ENCODE results near the gene OBSCN.

The OBSCN gene

GRCh38 chr1:228416217-228416933 lies 208.5 kb downstream of the OBSCN start, which contains the start of gene TRIM17:
TRIM17 (minus strand) TSS chr1:228416861; CDS start chr1:228415072, 1,789 bp downstream.
- Histone ChIP-seq H3K4me3 (ENCODE audit: low read length, poor library complexity, severe bottlenecking) (no peak within 1 kb of the TSS), H3K27me3 (ENCODE audit: insufficient read depth, low read length, poor library complexity, severe bottlenecking) (no peaks in the 10 kb centered on the region), H4K20me1 (ENCODE audit: insufficient read depth, low read length, poor library complexity, severe bottlenecking) (no peaks in the 10 kb centered on the region), H3K9me2 (replicated peaks; ENCODE audit: low read depth, low read length) (no peaks in the 10 kb centered on the region), H3K36me3 (ENCODE audit: insufficient read depth, low read length) (no peaks in the 10 kb centered on the region), H2AFZ (ENCODE audit: low read length) (no peak within 1 kb of the TSS), H3K9me3 (ENCODE audit: insufficient read depth, low read depth, low read length) (no peaks in the 10 kb centered on the region), H3K4me1 (ENCODE audit: insufficient read depth, low read length, poor library complexity, severe bottlenecking) (no peaks in the 10 kb centered on the region), H3K79me2 (ENCODE audit: insufficient read depth, low read length) (no peaks in the 10 kb centered on the region), H3K9ac (ENCODE audit: low read depth, low read length, poor library complexity, severe bottlenecking) (no peak within 1 kb of the TSS), H3F3A (ENCODE audit: low read depth) (no peaks in the 10 kb centered on the region), H3K4me2 (ENCODE audit: low read depth, low read length, poor library complexity, severe bottlenecking) (no peak within 1 kb of the TSS)
- TF ChIP-seq CTCF (conservative IDR thresholded peaks at IDR 0.05; ENCODE audit: low read length): no peak
- no peak for TF ChIP-seq EZH2phosphoT487 (IDR thresholded peaks at IDR 0.05; ENCODE audit: borderline replicate concordance)

- no peaks in the 10 kb centered on the region for H3K9me3 ChIP-seq (ENCODE audit: insufficient read depth, low read depth, low read length)
- no peak for TF ChIP-seq CTCF (conservative IDR thresholded peaks at IDR 0.05; ENCODE audit: low read length)
- TF ChIP-seq EZH2phosphoT487 (IDR thresholded peaks at IDR 0.05; ENCODE audit: borderline replicate concordance): no peak
- no peaks in the 10 kb centered on the region for H3K9me2 ChIP-seq (replicated peaks; ENCODE audit: low read depth, low read length)
- no peaks in the 10 kb centered on the region for H3K27me3 ChIP-seq (ENCODE audit: insufficient read depth, low read length, poor library complexity, severe bottlenecking)
- H3F3A ChIP-seq (ENCODE audit: low read depth): no peaks in the 10 kb centered on the region
- H3K79me2 ChIP-seq (ENCODE audit: insufficient read depth, low read length): no peaks in the 10 kb centered on the region
- H3K4me1 ChIP-seq (ENCODE audit: insufficient read depth, low read length, poor library complexity, severe bottlenecking): no peaks in the 10 kb centered on the region
- no peaks in the 10 kb centered on the region for H4K20me1 ChIP-seq (ENCODE audit: insufficient read depth, low read length, poor library complexity, severe bottlenecking)
- no peak overlapping the region for H3K4me3 ChIP-seq (ENCODE audit: low read length, poor library complexity, severe bottlenecking)
- no peak overlapping the region for H2AFZ ChIP-seq (ENCODE audit: low read length)
- H3K36me3 ChIP-seq (ENCODE audit: insufficient read depth, low read length): no peaks in the 10 kb centered on the region
- no peak overlapping the region for H3K9ac ChIP-seq (ENCODE audit: low read depth, low read length, poor library complexity, severe bottlenecking)
- no peak overlapping the region for H3K4me2 ChIP-seq (ENCODE audit: low read depth, low read length, poor library complexity, severe bottlenecking)
These were observed 209.2 kb downstream of the OBSCN start for GRCh38 chr1:228417061-228417460.

DNA sequence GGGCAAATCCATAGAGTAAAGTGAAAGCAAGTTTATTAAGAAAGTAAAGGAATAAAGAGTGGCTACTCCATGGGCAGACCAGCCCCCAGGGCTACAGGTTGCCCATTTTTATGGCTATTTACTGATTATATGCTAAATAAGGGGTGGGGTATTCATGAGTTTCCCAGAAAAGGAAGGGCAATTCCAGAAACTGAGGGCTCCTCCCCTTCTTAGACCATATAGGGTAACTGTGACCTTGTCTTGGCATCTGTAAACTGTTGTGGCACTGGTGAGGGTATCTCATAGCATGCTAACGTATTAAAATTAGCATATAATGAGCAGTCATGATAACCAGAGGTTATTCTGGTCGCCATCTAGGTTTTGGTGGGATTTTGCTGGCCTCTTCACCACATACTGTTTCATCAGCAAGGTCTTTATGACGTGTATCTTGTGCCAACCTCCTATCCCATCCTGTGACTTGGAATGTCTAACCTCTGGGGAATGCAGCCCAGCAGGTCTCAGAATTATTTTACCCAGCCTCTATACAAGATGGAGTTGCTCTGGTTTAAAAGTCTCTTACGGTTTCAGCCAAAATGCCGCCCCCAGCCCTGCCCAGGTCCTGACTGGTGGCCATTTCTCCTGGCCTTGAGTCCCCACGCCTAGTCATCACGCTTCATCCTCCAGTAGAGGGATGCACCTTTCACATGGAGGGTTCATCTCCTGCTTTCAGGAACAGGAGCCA lies 209.8 kb downstream of the OBSCN start:
- no peaks in the 10 kb centered on the region for H3K9me3 ChIP-seq (ENCODE audit: insufficient read depth, low read depth, low read length)
- H3K27me3 ChIP-seq (ENCODE audit: insufficient read depth, low read length, poor library complexity, severe bottlenecking): no peaks in the 10 kb centered on the region
- no peaks in the 10 kb centered on the region for H3K4me1 ChIP-seq (ENCODE audit: insufficient read depth, low read length, poor library complexity, severe bottlenecking)
- no peaks in the 10 kb centered on the region for H3K9me2 ChIP-seq (replicated peaks; ENCODE audit: low read depth, low read length)
- no peak overlapping the region for H3K4me3 ChIP-seq (ENCODE audit: low read length, poor library complexity, severe bottlenecking)
- H3K79me2 ChIP-seq (ENCODE audit: insufficient read depth, low read length): no peaks in the 10 kb centered on the region
- no peak overlapping the region for H3K4me2 ChIP-seq (ENCODE audit: low read depth, low read length, poor library complexity, severe bottlenecking)
- no peaks in the 10 kb centered on the region for H4K20me1 ChIP-seq (ENCODE audit: insufficient read depth, low read length, poor library complexity, severe bottlenecking)
- no peaks in the 10 kb centered on the region for H3K36me3 ChIP-seq (ENCODE audit: insufficient read depth, low read length)
- no peaks in the 10 kb centered on the region for H3F3A ChIP-seq (ENCODE audit: low read depth)
- TF ChIP-seq CTCF (conservative IDR thresholded peaks at IDR 0.05; ENCODE audit: low read length) (no peak), EZH2phosphoT487 (IDR thresholded peaks at IDR 0.05; ENCODE audit: borderline replicate concordance) (no peak)
- no peak overlapping the region for H3K9ac ChIP-seq (ENCODE audit: low read depth, low read length, poor library complexity, severe bottlenecking)
- no peak overlapping the region for H2AFZ ChIP-seq (ENCODE audit: low read length)
